Measurements from ENCODE around the gene STARD8.
"Not testable (repeated sequence)": the region's sequence is repeated elsewhere in the genome, so short reads cannot be mapped to it uniquely, and the experiment has no call there.

STARD8 gene

GRCh38 chrX:68731254-68731653 lies 83.8 kb downstream of the STARD8 start:
- H3K27ac ChIP-seq (ENCODE audit: low read length), result no peak overlapping the region
- H3K9me3 ChIP-seq (ENCODE audit: insufficient read depth, low read length), result no peaks in the 10 kb centered on the region
- no peak overlapping the region for H3K9ac ChIP-seq (ENCODE audit: low read length)
- H3K4me3 ChIP-seq (ENCODE audit: low read length), result no peak overlapping the region
- TF ChIP-seq CTCF (IDR thresholded peaks at IDR 0.05; ENCODE audit: low read depth, low read length), result no peak
- TF ChIP-seq EZH2phosphoT487 (IDR thresholded peaks at IDR 0.05; ENCODE audit: low read depth), result no peak
- H3K36me3 ChIP-seq (replicated peaks; ENCODE audit: low read depth, low read length), result no peaks in the 10 kb centered on the region
- H3K4me1 ChIP-seq (ENCODE audit: low read length), result peaks cover 9% of the 10 kb centered on the region
- no peaks in the 10 kb centered on the region for H4K20me1 ChIP-seq (ENCODE audit: insufficient read depth, low read length)
- H2AFZ ChIP-seq (ENCODE audit: low read depth, low read length), result no peak overlapping the region
- H3K27me3 ChIP-seq (ENCODE audit: low read depth, low read length), result no peaks in the 10 kb centered on the region
- no peaks in the 10 kb centered on the region for H3K79me2 ChIP-seq (ENCODE audit: low read length)
- no peak overlapping the region for H3K4me2 ChIP-seq (ENCODE audit: low read length)

- TF ChIP-seq EZH2phosphoT487 (IDR thresholded peaks at IDR 0.05; ENCODE audit: low read depth) (no peak), CTCF (IDR thresholded peaks at IDR 0.05; ENCODE audit: low read depth, low read length) (peak; percentile 70)
- Histone ChIP-seq H3K79me2 (ENCODE audit: low read length) (no peaks in the 10 kb centered on the region), H3K27ac (ENCODE audit: low read length) (no peak overlapping the region), H3K27me3 (ENCODE audit: low read depth, low read length) (no peaks in the 10 kb centered on the region), H4K20me1 (ENCODE audit: insufficient read depth, low read length) (no peaks in the 10 kb centered on the region), H3K9me3 (ENCODE audit: insufficient read depth, low read length) (no peaks in the 10 kb centered on the region), H3K4me2 (ENCODE audit: low read length) (peak overlapping the region; percentile 39), H3K4me1 (ENCODE audit: low read length) (peaks cover 9% of the 10 kb centered on the region), H3K4me3 (ENCODE audit: low read length) (no peak overlapping the region), H3K9ac (ENCODE audit: low read length) (no peak overlapping the region), H2AFZ (ENCODE audit: low read depth, low read length) (peak overlapping the region; percentile 99), H3K36me3 (replicated peaks; ENCODE audit: low read depth, low read length) (no peaks in the 10 kb centered on the region)
These were observed 85.5 kb downstream of the STARD8 start for GRCh38 chrX:68732906-68733493.

GRCh38 chrX:68735266-68735665 lies 87.8 kb downstream of the STARD8 start:
- H3K27ac ChIP-seq (ENCODE audit: low read length), result no peak overlapping the region
- TF ChIP-seq EZH2phosphoT487 (IDR thresholded peaks at IDR 0.05; ENCODE audit: low read depth) (no peak), CTCF (IDR thresholded peaks at IDR 0.05; ENCODE audit: low read depth, low read length) (no peak)
- H3K9me3 ChIP-seq (ENCODE audit: insufficient read depth, low read length), result no peaks in the 10 kb centered on the region
- H3K4me1 ChIP-seq (ENCODE audit: low read length), result peaks cover 8% of the 10 kb centered on the region
- no peaks in the 10 kb centered on the region for H4K20me1 ChIP-seq (ENCODE audit: insufficient read depth, low read length)
- H3K4me3 ChIP-seq (ENCODE audit: low read length), result no peak overlapping the region
- H3K36me3 ChIP-seq (replicated peaks; ENCODE audit: low read depth, low read length), result no peaks in the 10 kb centered on the region
- no peak overlapping the region for H3K4me2 ChIP-seq (ENCODE audit: low read length)
- H3K9ac ChIP-seq (ENCODE audit: low read length), result no peak overlapping the region
- H3K27me3 ChIP-seq (ENCODE audit: low read depth, low read length), result no peaks in the 10 kb centered on the region
- no peaks in the 10 kb centered on the region for H3K79me2 ChIP-seq (ENCODE audit: low read length)
- H2AFZ ChIP-seq (ENCODE audit: low read depth, low read length), result no peak overlapping the region

- not testable (repeated sequence) for H3K27ac ChIP-seq (ENCODE audit: low read length); H3K79me2 ChIP-seq (ENCODE audit: low read length)
These were observed 94.4 kb downstream of the STARD8 start for GRCh38 chrX:68741864-68742263.

More at GRCh38 chrX:68741864-68742263, 94.4 kb downstream of the STARD8 start:
- H3K27me3 ChIP-seq (ENCODE audit: low read depth, low read length); H3K9ac ChIP-seq (ENCODE audit: low read length); H2AFZ ChIP-seq (ENCODE audit: low read depth, low read length); H3K4me1 ChIP-seq (ENCODE audit: low read length); H4K20me1 ChIP-seq (ENCODE audit: insufficient read depth, low read length); H3K4me2 ChIP-seq (ENCODE audit: low read length); H3K4me3 ChIP-seq (ENCODE audit: low read length); H3K9me3 ChIP-seq (ENCODE audit: insufficient read depth, low read length); H3K36me3 ChIP-seq (replicated peaks; ENCODE audit: low read depth, low read length): not testable (repeated sequence)

All from OCI-LY3 (cell line).